GM23338 (cell line): ENCODE results near the gene THOP1.

Experiments
- EZH2 ChIP-seq: fragments of 200-600 bp; sonication (generic); IDR thresholded peaks from one replicate; pipeline ENCODE4 v1.8.0; 2017; ENCODE audit warnings: antibody characterized with exemption, mild to moderate bottlenecking, low read depth; ENCODE audit not compliant: unreplicated experiment
- EZH2phosphoT487 ChIP-seq: fragments of 200-600 bp; sonication (generic); IDR thresholded peaks from one replicate; pipeline ENCODE4 v1.8.1; 2018; ENCODE audit warnings: antibody characterized with exemption; ENCODE audit not compliant: unreplicated experiment
- JUNB ChIP-seq: IDR thresholded peaks from one replicate; pipeline ENCODE4 v1.6.1; 2016; ENCODE audit warnings: antibody characterized with exemption; ENCODE audit not compliant: unreplicated experiment
- POLR2AphosphoS5 ChIP-seq: IDR thresholded peaks from 2 replicates; pipeline ENCODE4 v1.6.1; 2016; ENCODE audit warnings: antibody characterized with exemption, low read depth
- TF ChIP-seq, protein P1 (sequence below), 2 experiments: fragments of 200-600 bp in 1 of 2; sonication (generic) in 1 of 2; conservative IDR thresholded peaks; 2 replicates each; pipeline versions ENCODE4 v1.5.1 to v1.6.1; 2016 to 2017; ENCODE audit warnings: antibody characterized with exemption in 2 of 2, low read depth in 2 of 2, mild to moderate bottlenecking in 2 of 2, moderate library complexity in 1 of 2
- TF ChIP-seq, protein P2 (sequence below): IDR thresholded peaks from one replicate; pipeline ENCODE4 v1.6.1; 2018; ENCODE audit warnings: antibody characterized with exemption; ENCODE audit not compliant: unreplicated experiment

GRCh38 chr19:2759362-2759761 lies 25.9 kb upstream of the THOP1 start:
- TF ChIP-seq, protein P1, sequence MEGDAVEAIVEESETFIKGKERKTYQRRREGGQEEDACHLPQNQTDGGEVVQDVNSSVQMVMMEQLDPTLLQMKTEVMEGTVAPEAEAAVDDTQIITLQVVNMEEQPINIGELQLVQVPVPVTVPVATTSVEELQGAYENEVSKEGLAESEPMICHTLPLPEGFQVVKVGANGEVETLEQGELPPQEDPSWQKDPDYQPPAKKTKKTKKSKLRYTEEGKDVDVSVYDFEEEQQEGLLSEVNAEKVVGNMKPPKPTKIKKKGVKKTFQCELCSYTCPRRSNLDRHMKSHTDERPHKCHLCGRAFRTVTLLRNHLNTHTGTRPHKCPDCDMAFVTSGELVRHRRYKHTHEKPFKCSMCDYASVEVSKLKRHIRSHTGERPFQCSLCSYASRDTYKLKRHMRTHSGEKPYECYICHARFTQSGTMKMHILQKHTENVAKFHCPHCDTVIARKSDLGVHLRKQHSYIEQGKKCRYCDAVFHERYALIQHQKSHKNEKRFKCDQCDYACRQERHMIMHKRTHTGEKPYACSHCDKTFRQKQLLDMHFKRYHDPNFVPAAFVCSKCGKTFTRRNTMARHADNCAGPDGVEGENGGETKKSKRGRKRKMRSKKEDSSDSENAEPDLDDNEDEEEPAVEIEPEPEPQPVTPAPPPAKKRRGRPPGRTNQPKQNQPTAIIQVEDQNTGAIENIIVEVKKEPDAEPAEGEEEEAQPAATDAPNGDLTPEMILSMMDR (conservative IDR thresholded peaks at IDR 0.05; ENCODE audit: low read depth in 2 of 2): no peak
- TF ChIP-seq POLR2AphosphoS5: no peak
- TF ChIP-seq, protein P2, sequence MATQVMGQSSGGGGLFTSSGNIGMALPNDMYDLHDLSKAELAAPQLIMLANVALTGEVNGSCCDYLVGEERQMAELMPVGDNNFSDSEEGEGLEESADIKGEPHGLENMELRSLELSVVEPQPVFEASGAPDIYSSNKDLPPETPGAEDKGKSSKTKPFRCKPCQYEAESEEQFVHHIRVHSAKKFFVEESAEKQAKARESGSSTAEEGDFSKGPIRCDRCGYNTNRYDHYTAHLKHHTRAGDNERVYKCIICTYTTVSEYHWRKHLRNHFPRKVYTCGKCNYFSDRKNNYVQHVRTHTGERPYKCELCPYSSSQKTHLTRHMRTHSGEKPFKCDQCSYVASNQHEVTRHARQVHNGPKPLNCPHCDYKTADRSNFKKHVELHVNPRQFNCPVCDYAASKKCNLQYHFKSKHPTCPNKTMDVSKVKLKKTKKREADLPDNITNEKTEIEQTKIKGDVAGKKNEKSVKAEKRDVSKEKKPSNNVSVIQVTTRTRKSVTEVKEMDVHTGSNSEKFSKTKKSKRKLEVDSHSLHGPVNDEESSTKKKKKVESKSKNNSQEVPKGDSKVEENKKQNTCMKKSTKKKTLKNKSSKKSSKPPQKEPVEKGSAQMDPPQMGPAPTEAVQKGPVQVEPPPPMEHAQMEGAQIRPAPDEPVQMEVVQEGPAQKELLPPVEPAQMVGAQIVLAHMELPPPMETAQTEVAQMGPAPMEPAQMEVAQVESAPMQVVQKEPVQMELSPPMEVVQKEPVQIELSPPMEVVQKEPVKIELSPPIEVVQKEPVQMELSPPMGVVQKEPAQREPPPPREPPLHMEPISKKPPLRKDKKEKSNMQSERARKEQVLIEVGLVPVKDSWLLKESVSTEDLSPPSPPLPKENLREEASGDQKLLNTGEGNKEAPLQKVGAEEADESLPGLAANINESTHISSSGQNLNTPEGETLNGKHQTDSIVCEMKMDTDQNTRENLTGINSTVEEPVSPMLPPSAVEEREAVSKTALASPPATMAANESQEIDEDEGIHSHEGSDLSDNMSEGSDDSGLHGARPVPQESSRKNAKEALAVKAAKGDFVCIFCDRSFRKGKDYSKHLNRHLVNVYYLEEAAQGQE: no peak
- no peak for TF ChIP-seq JUNB
- no peak for TF ChIP-seq EZH2
- no peak for TF ChIP-seq EZH2phosphoT487
